D721Med (cell line): ENCODE measurements around the gene NLK.
A peak's percentile ranks its signal among the peaks of the same experiment; 100 is the strongest.
"Not testable (repeated sequence)": the region's sequence is repeated elsewhere in the genome, so short reads cannot be mapped to it uniquely, and the experiment has no call there.

Experiments
- DNase-seq: peaks from one replicate; pipeline ENCODE4 v3.0.0; 2011; ENCODE audit warnings: low spot score; ENCODE audit not compliant: insufficient read length
- FAIRE-seq: peaks from 2 replicates; lab custom pipeline; 2011; peaks lifted over from hg19 to GRCh38; lab: Jason Lieb, UNC
- CTCF ChIP-seq: IDR thresholded peaks from 2 replicates; pipeline ENCODE4 v1.5.1; 2012; ENCODE audit warnings: mild to moderate bottlenecking, control low read depth; ENCODE audit not compliant: insufficient read depth; ENCODE audit errors: missing control alignments

Gene NLK

GRCh38 chr17:28227316-28228108 is 185.0 kb downstream of the NLK start:
- DNase-seq (no peak), FAIRE-seq (no peak)
- TF ChIP-seq CTCF = no peak

GRCh38 chr17:28228109-28228840 is 185.8 kb downstream of the NLK start:
- no peak for FAIRE-seq
- no peak for DNase-seq

GRCh38 chr17:28228986-28229729 is 186.7 kb downstream of the NLK start:
- FAIRE-seq (no peak), DNase-seq (no peak)
- no peak for TF ChIP-seq CTCF

More at GRCh38 chr17:28228109-28228840, 185.8 kb downstream of the NLK start:
- no peak for TF ChIP-seq CTCF

GRCh38 chr17:28230011-28230410 is 187.5 kb downstream of the NLK start:
- FAIRE-seq (no peak), DNase-seq (no peak)
- no peak for TF ChIP-seq CTCF

GRCh38 chr17:28230607-28231006 is 188.1 kb downstream of the NLK start:
- FAIRE-seq, DNase-seq: not testable (repeated sequence)

GRCh38 chr17:28231624-28232023 is 189.1 kb downstream of the NLK start:
- not testable (repeated sequence) for DNase-seq, FAIRE-seq

GRCh38 chr17:28232966-28233870 is 190.7 kb downstream of the NLK start:
- DNase-seq, FAIRE-seq: not testable (repeated sequence)
- TF ChIP-seq CTCF = peak; percentile 57

GRCh38 chr17:28233872-28234856 is 191.7 kb downstream of the NLK start:
- FAIRE-seq, DNase-seq: not testable (repeated sequence)

- not testable (repeated sequence) for FAIRE-seq, DNase-seq
Measured at GRCh38 chr17:28235066-28235700, 192.7 kb downstream of the NLK start.

GRCh38 chr17:28236033-28236653 is 193.7 kb downstream of the NLK start:
- DNase-seq = not testable (repeated sequence)

More at GRCh38 chr17:28236033-28236653, 193.7 kb downstream of the NLK start:
- not testable (repeated sequence) for FAIRE-seq
